Measurements from ENCODE around the gene AHRR. TPM values are rescaled to one million over a fixed set of nuclear protein-coding genes. Genes with fewer than 3 reads are reported as not detected.

Gene AHRR
- total and polyA plus RNA-seq, 10 of the 15 experiments (the other 5 are each of a cell fraction or from before 2014, with no cell fraction given) = 0.90 to 35.2 (median 19.2) TPM

- Histone ChIP-seq H3K27me3 (replicated peaks in 1 of 2; ENCODE audit: control insufficient read depth in 2 of 2, insufficient read depth in 2 of 2, low read length in 1 of 2) (no peaks in the 10 kb centered on the region), H4K20me1 (ENCODE audit: control insufficient read depth, insufficient read depth) (no peaks in the 10 kb centered on the region; the same call in 1 of the 2 replicates), H3K4me3 (no peak overlapping the region), H2AFZ (ENCODE audit: control insufficient read depth, low read depth, low read length) (no peak overlapping the region), H3K4me1 (ENCODE audit: control insufficient read depth, insufficient read depth, low read length) (peaks cover 23% of the 10 kb centered on the region), H3K36me3 (ENCODE audit: control insufficient read depth in 2 of 2, insufficient read depth in 2 of 2, low read length in 1 of 2) (peaks cover 12 to 31% of the 10 kb centered on the region in 2 experiments), H3K4me2 (ENCODE audit: control insufficient read depth, insufficient read depth) (no peak overlapping the region), H3K79me2 (ENCODE audit: control insufficient read depth, insufficient read depth, low read length) (peaks cover 6% of the 10 kb centered on the region), H3K27ac (ENCODE audit: control insufficient read depth, insufficient read depth) (no peak overlapping the region), H3K9me3 (replicated peaks; ENCODE audit: control insufficient read depth, insufficient read depth, low read length) (no peaks in the 10 kb centered on the region), H3K9ac (ENCODE audit: control insufficient read depth, insufficient read depth, low read length) (no peak overlapping the region)
- in situ Hi-C loops (cut with MboI) = loop anchor here (5.0 kb wide), 2 partner anchors 122 to 572 kb away; no protein-coding TSS in a partner anchor
- 86% methylated on average over 18 of the region's 18 CpGs for WGBS (ENCODE audit: insufficient coverage, insufficient replicate concordance, low lambda C conversion rate, missing lambda C conversion rate)
- ChIA-PET CTCF (interaction anchor here (1.0 to 6.6 kb wide), 2 partner anchors 111 to 115 kb away, joined by 3 to 126 read pairs; no protein-coding TSS in a partner anchor), POLR2A (interaction anchor here (0.9 kb wide), 1 partner anchor 59 kb away, joined by 3 read pairs; no protein-coding TSS in a partner anchor), RAD21 (ENCODE audit: unreplicated experiment) (interaction anchor here (0.8 to 4.1 kb wide), 2 partner anchors 43 to 116 kb away, joined by 3 to 82 read pairs; partner anchors contain the start of gene PDCD6), SMC1A (ENCODE audit: uncharacterized antibody, unreplicated experiment) (interaction anchor here (2.5 kb wide), 1 partner anchor 132 kb away, joined by 15 read pairs; no protein-coding TSS in a partner anchor)
- DNase-seq (ENCODE audit: low read depth, low spot score) (no peak), FAIRE-seq (no peak), ATAC-seq (no peak)
- BruUV-seq (replicated peaks) = no TSS peak
- TF ChIP-seq BACH1 (IDR thresholded peaks at IDR 0.05; ENCODE audit: borderline replicate concordance) (no peak), CHD1 (IDR thresholded peaks at IDR 0.05; ENCODE audit: low read depth, low read length) (no peak), CREM (IDR thresholded peaks at IDR 0.05; ENCODE audit: low read depth) (no peak), SUZ12 (IDR thresholded peaks at IDR 0.05; ENCODE audit: unreplicated experiment) (no peak), CHD2 (IDR thresholded peaks at IDR 0.05; ENCODE audit: borderline replicate concordance, low read depth, low read length) (no peak), ZBED1 (IDR thresholded peaks at IDR 0.05; ENCODE audit: borderline replicate concordance) (no peak), SPI1 (IDR thresholded peaks at IDR 0.05; ENCODE audit: borderline replicate concordance, insufficient read depth, low read depth, low read length) (no peak), IRF5 (IDR thresholded peaks at IDR 0.05; ENCODE audit: borderline replicate concordance) (no peak), HDAC6 (IDR thresholded peaks at IDR 0.05; ENCODE audit: unreplicated experiment) (no peak), RFX5 (IDR thresholded peaks at IDR 0.05; ENCODE audit: low read depth, low read length) (no peak), ZNF687 (IDR thresholded peaks at IDR 0.05) (no peak), IKZF2 (IDR thresholded peaks at IDR 0.05) (no peak), ZNF24 (IDR thresholded peaks at IDR 0.05) (no peak)
- intact Hi-C loops (cut with micrococcal nuclease; ENCODE audit: unreplicated experiment) = loop anchor here (5.0 to 10.0 kb wide), 3 partner anchors 230 to 577 kb away; partner anchors contain the start of genes BRD9 and TRIP13
Observed at GRCh38 chr5:314676-315487, 6.6 kb upstream of the AHRR start.

All from GM12878 (cell line).